WI38 (cell line): ENCODE measurements around the gene S100A7A.
"Not testable (repeated sequence)": the region's sequence is repeated elsewhere in the genome, so short reads cannot be mapped to it uniquely, and the experiment has no call there.

Experiments used
- H3K4me3 ChIP-seq: 2 replicates; pipeline ENCODE4 v1.5.1; 2011; ENCODE audit warnings: low read depth, mild to moderate bottlenecking, control low read depth, low read length
- CTCF ChIP-seq: IDR thresholded peaks from 2 replicates; pipeline ENCODE4 v1.5.1; 2012; ENCODE audit warnings: low read depth, mild to moderate bottlenecking, control low read depth, low read length

The S100A7A gene

GRCh38 chr1:153399401-153400055, 16.8 kb upstream of the S100A7A start:
- H3K4me3 ChIP-seq, result no peak overlapping the region
- TF ChIP-seq CTCF, result no peak

GRCh38 chr1:153400244-153400643, 16.1 kb upstream of the S100A7A start:
- no peak overlapping the region for H3K4me3 ChIP-seq
- no peak for TF ChIP-seq CTCF

DNA sequence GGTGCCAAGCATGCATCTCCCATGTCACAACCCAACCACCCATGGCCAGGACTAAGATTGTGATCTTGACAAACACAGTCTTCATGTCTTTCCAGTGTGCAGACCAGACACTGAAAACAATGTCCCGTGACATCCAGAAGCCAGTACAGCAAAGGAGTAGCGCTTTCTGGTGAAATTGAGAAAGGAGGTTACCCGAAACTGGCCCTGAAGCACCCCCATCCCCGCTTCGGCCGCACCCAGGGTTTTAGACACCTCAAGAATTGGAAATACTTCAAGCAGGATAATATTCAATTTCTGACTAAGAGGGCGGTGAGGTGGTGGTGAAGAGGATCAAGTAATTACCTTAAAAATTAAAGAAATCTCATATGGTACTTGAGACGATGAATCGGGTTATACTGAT, 14.9 kb upstream of the S100A7A start:
- no peak for TF ChIP-seq CTCF
- H3K4me3 ChIP-seq, result no peak overlapping the region

- H3K4me3 ChIP-seq, result no peak overlapping the region
- no peak for TF ChIP-seq CTCF
These were observed 14.1 kb upstream of the S100A7A start for GRCh38 chr1:153402226-153402625.

DNA sequence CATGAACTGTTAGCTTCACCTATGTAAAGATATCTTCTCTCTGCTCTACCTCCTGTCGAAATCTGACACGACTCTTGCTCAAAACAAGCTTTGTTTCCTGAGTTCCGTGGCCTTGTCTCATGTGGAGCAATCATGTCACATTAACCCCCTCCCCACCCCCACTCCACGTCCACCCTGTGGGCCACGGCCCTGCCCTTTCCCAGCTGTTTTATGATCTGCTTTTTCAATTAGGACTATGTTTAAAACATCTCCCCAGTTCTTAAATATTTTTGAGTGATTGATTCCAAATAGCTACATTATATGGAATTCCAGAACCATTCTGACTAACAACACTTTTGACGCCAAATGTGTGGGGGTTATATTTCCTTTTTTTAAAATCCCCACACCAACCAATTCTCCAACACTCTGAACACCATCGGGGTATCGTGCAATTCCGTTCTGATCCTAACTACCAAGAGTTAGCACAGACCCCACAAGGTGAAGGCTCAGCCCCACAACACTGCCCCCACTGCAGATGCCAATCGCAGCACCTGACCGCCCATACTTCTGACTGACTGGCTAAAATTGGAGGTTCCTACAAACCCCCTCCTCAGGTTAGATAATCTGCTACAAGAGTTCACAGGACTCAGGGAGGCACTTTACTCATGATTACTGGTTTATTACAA, 12.8 kb upstream of the S100A7A start:
- no peak overlapping the region for H3K4me3 ChIP-seq
- no peak for TF ChIP-seq CTCF

DNA sequence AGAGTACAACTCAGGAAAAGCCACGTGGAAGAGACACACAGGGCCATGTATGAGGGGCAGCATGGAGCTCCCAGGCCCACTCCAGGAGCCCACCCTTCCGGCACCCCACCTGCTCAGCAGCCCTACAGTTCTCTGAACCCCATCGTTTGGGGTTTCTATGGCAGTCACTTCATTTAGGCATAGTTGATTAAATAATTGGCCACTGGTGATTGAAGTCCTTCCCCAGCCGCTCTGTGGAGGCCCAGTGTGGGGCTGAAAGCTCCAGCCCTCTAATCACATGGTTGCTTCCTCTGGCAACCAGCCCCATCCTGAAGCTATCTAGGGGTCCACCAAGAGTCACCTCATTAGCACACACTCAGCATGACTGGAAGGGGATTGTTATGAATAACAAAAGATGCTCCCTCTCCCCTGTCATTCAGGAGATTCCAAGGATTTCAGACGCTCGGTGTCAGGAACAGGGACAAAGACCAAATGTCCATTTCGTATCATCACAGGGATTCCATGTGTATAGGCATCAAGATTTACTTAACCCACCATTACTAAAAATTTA, 12.2 kb upstream of the S100A7A start:
- no peak overlapping the region for H3K4me3 ChIP-seq
- no peak for TF ChIP-seq CTCF

- no peak overlapping the region for H3K4me3 ChIP-seq
- 0 out of 2 replicates have a peak, but pooled peaks have one; percentile 12 for TF ChIP-seq CTCF
These were observed 11.6 kb upstream of the S100A7A start for GRCh38 chr1:153404768-153405167.

- H3K4me3 ChIP-seq, result not testable (repeated sequence)
These were observed 10.3 kb upstream of the S100A7A start for GRCh38 chr1:153405825-153406599.

DNA sequence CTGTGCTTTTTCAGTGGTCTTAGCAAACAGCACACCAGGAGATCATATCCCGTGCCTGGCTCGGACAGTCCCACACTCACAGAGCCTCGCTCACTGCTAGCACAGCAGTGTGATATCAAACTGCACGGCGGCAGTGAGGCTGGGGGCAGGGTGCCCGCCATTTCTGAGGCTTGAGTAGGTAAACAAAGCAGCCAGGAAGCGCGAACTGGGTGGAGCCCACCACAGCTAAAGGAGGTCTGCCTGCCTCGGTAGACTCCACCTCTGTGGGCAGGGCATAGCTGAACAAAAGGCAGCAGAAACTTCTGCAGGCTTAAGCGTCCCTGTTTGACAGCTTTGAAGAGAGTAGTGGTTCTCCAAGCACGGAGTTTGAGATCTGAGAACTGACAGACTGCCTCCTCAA, 9.0 kb upstream of the S100A7A start:
- not testable (repeated sequence) for H3K4me3 ChIP-seq

- not testable (repeated sequence) for H3K4me3 ChIP-seq
These were observed 2.4 kb upstream of the S100A7A start for GRCh38 chr1:153413961-153414360.
